GM19238 (cell line): ENCODE results near the gene KRT23.
"Not testable (repeated sequence)": the region's sequence is repeated elsewhere in the genome, so short reads cannot be mapped to it uniquely, and the experiment has no call there.

Source experiments
- DNase-seq: peaks from one replicate; pipeline ENCODE4 v3.0.0; 2011; ENCODE audit warnings: low spot score; ENCODE audit not compliant: insufficient read length

KRT23 gene

GRCh38 chr17:40950176-40950575, 12.7 kb upstream of the KRT23 start:
- no peak for DNase-seq

GRCh38 chr17:40949418-40949817, 12.0 kb upstream of the KRT23 start:
- DNase-seq: no peak

- no peak for DNase-seq
Observed at GRCh38 chr17:40947929-40948328, 10.5 kb upstream of the KRT23 start.

- DNase-seq: no peak
Observed at GRCh38 chr17:40945414-40945813, 8.0 kb upstream of the KRT23 start.

GRCh38 chr17:40944531-40944930, 7.1 kb upstream of the KRT23 start:
- no peak for DNase-seq

GRCh38 chr17:40942553-40942952, 5.1 kb upstream of the KRT23 start:
- no peak for DNase-seq

- DNase-seq: no peak
Observed at GRCh38 chr17:40940266-40940665, 2.8 kb upstream of the KRT23 start.

GRCh38 chr17:40938981-40939380, 1.5 kb upstream of the KRT23 start:
- DNase-seq: no peak

GRCh38 chr17:40936976-40937375, 470 bp downstream of the KRT23 start:
- DNase-seq: no peak

GRCh38 chr17:40936437-40936971, 942 bp downstream of the KRT23 start:
- DNase-seq: no peak

GRCh38 chr17:40935624-40936023, 1.8 kb downstream of the KRT23 start:
- no peak for DNase-seq

- DNase-seq: no peak
Observed at GRCh38 chr17:40932608-40933007, 4.8 kb downstream of the KRT23 start.

GRCh38 chr17:40931311-40931710, 6.1 kb downstream of the KRT23 start:
- DNase-seq: no peak

- DNase-seq: no peak
Observed at GRCh38 chr17:40926341-40926740, 11.1 kb downstream of the KRT23 start.

GRCh38 chr17:40922239-40922638, 15.2 kb downstream of the KRT23 start:
- DNase-seq: no peak

- DNase-seq: no peak
Observed at GRCh38 chr17:40921026-40921425, 16.4 kb downstream of the KRT23 start.

GRCh38 chr17:40917116-40917515, 20.3 kb downstream of the KRT23 start:
- DNase-seq: not testable (repeated sequence)

GRCh38 chr17:40916366-40916765, 21.1 kb downstream of the KRT23 start:
- no peak for DNase-seq

GRCh38 chr17:40915721-40916256, 21.7 kb downstream of the KRT23 start:
- DNase-seq: no peak

GRCh38 chr17:40915199-40915661, 22.2 kb downstream of the KRT23 start:
- DNase-seq: no peak

- no peak for DNase-seq
Observed at GRCh38 chr17:40914075-40914855, 23.2 kb downstream of the KRT23 start.

- DNase-seq: no peak
Observed at GRCh38 chr17:40912486-40913210, 24.8 kb downstream of the KRT23 start.
